K562 (cell line): ENCODE data around the gene LRP1B. TPM values are rescaled to one million over a fixed set of nuclear protein-coding genes. Genes with fewer than 3 reads are reported as not detected.

Experiments used
- ATAC-seq: fragments of 200-7000 bp; cut with Tn5 transposase; 3 replicates; pipeline ENCODE4 v1.9.1; 2020; ENCODE audit warnings: moderate library complexity
- BruUV-seq: library from RNA; stranded (reverse); fragments of 400-500 nt; replicated peaks from 2 replicates; lab custom pipeline; 2021; lab: Mats Ljungman, UMichigan
- CTCF ChIA-PET: fragments of 300-600 bp; formaldehyde crosslinking; extraction: SDS; loops from one replicate; lab custom pipeline; 2021; ENCODE audit warnings: low intra/inter-chr PET ratio; lab: Yijun Ruan, JAX
- POLR2A ChIA-PET: fragments of 300-600, 350-650 bp; sonication (Branson Sonifier 250); formaldehyde crosslinking; extraction: SDS; loops from one replicate; lab custom pipeline; 2021; ENCODE audit warnings: antibody characterized with exemption, inconsistent platforms; lab: Yijun Ruan, JAX
- DNase-seq, 4 experiments: peaks; one replicate each; pipeline versions ENCODE4 v3.0.0 to v3.0.0-alpha.2; 2011 to 2018; ENCODE audit warnings: low spot score in 3 of 4, mixed read lengths in 3 of 4; ENCODE audit errors: extremely low read depth in 1 of 4
- FAIRE-seq: peaks from 2 replicates; lab custom pipeline; 2011; peaks lifted over from hg19 to GRCh38; lab: Jason Lieb, UNC
- H2AFZ ChIP-seq: 2 replicates; pipeline ENCODE4 v1.6.0; 2011; ENCODE audit warnings: low read depth, low read length, control low read depth, inconsistent platforms
- H3K27ac ChIP-seq: fragments of 200-600 bp; 3 replicates; pipeline ENCODE4 v1.8.0; 2011; ENCODE audit warnings: low read depth, mild to moderate bottlenecking, control low read depth, inconsistent platforms, low read length, moderate library complexity, mixed read lengths; ENCODE audit errors: extremely low read depth
- H3K27me3 ChIP-seq, 2 experiments: fragments of 300-600 bp in 1 of 2; 2 replicates in 1 of 2; 3 replicates in 1 of 2; pipeline versions ENCODE4 v1.6.0 to v1.8.0; 2011; ENCODE audit warnings: inconsistent platforms in 2 of 2, low read length in 2 of 2, mild to moderate bottlenecking in 1 of 2, mixed read lengths in 1 of 2, moderate library complexity in 1 of 2; ENCODE audit not compliant: control insufficient read depth in 2 of 2, insufficient read depth in 2 of 2
- H3K36me3 ChIP-seq: fragments of 300-600 bp; 3 replicates; pipeline ENCODE4 v1.8.0; 2011; ENCODE audit warnings: mild to moderate bottlenecking, low read length, inconsistent platforms; ENCODE audit not compliant: control insufficient read depth, insufficient read depth
- H3K4me1 ChIP-seq, 2 experiments: fragments of 200-600 bp in 1 of 2; replicated peaks in 1 of 2; 2 replicates in 1 of 2; 3 replicates in 1 of 2; pipeline versions ENCODE4 v1.5.1 to v1.8.0; 2011; ENCODE audit warnings: inconsistent platforms in 2 of 2, low read length in 2 of 2, mild to moderate bottlenecking in 1 of 2, mixed read lengths in 1 of 2, moderate library complexity in 1 of 2; ENCODE audit not compliant: control insufficient read depth in 2 of 2, insufficient read depth in 2 of 2
- H3K4me2 ChIP-seq: 2 replicates; pipeline ENCODE4 v1.6.1; 2011; ENCODE audit warnings: low read length, control low read depth, inconsistent platforms, mixed read lengths; ENCODE audit not compliant: insufficient read depth
- H3K4me3 ChIP-seq: fragments of 200-600 bp; sonication (generic), shearing (Covaris generic); 2 replicates; pipeline ENCODE4 v1.5.1; 2016; ENCODE audit warnings: control low read depth, inconsistent platforms
- H3K79me2 ChIP-seq: fragments of 200-600 bp; 3 replicates; pipeline ENCODE4 v1.8.0; 2011; ENCODE audit warnings: low read length, inconsistent platforms; ENCODE audit not compliant: control insufficient read depth, insufficient read depth
- H3K9ac ChIP-seq, 2 experiments: 2 replicates each; pipeline versions ENCODE4 v1.6.0 to v1.6.1; 2011; ENCODE audit warnings: low read depth in 2 of 2, low read length in 2 of 2, control low read depth in 1 of 2, inconsistent platforms in 1 of 2, mild to moderate bottlenecking in 1 of 2, mixed read lengths in 1 of 2; ENCODE audit not compliant: insufficient read depth in 1 of 2
- H3K9me1 ChIP-seq: one replicate; pipeline ENCODE4 v1.6.0; 2011; ENCODE audit warnings: inconsistent platforms, mild to moderate bottlenecking, low read length, moderate library complexity; ENCODE audit not compliant: control insufficient read depth, insufficient read depth
- H3K9me3 ChIP-seq: replicated peaks from 2 replicates; pipeline ENCODE4 v1.5.1; 2011; ENCODE audit warnings: low read depth, low read length, inconsistent platforms; ENCODE audit not compliant: control insufficient read depth, insufficient read depth
- H4K20me1 ChIP-seq: replicated peaks from 2 replicates; pipeline ENCODE4 v1.6.1; 2011; ENCODE audit warnings: low read length, inconsistent platforms, mixed read lengths; ENCODE audit not compliant: control insufficient read depth, insufficient read depth
- BCOR ChIP-seq: fragments of 450-650 bp; IDR thresholded peaks from 2 replicates; pipeline ENCODE4 v1.6.1; 2016
- COPS2 ChIP-seq: fragments of 450-650 bp; conservative IDR thresholded peaks from 2 replicates; pipeline ENCODE4 v1.6.1; 2016; ENCODE audit warnings: mild to moderate bottlenecking, moderate library complexity
- E2F3 ChIP-seq: fragments of 250-450 bp; sonication (Bioruptor Pico); IDR thresholded peaks from 2 replicates; pipeline ENCODE4 v1.4.0; 2020; ENCODE audit warnings: mild to moderate bottlenecking
- GTF3C2 ChIP-seq: IDR thresholded peaks from 3 replicates; pipeline ENCODE4 v1.6.1; 2011; ENCODE audit warnings: borderline replicate concordance, mild to moderate bottlenecking, moderate library complexity; ENCODE audit not compliant: insufficient read length; ENCODE audit errors: extremely low read depth
- KLF6 ChIP-seq: fragments of 250-450 bp; sonication (Bioruptor Pico); IDR thresholded peaks from 2 replicates; pipeline ENCODE4 v1.4.0; 2020; ENCODE audit warnings: mild to moderate bottlenecking, moderate library complexity, borderline replicate concordance
- MXI1 ChIP-seq: IDR thresholded peaks from 2 replicates; pipeline ENCODE4 v1.6.1; 2011; ENCODE audit warnings: low read depth, mild to moderate bottlenecking, improper control_type of control experiment, low read length
- NR2C2 ChIP-seq, 2 experiments: fragments of 200-800 bp in 1 of 2; sonication (Bioruptor generic) in 1 of 2; sonication (generic) in 1 of 2; formaldehyde crosslinking in 1 of 2; IDR thresholded peaks; 2 replicates each; pipeline versions ENCODE4 v1.6.1 to v1.8.0; 2016 to 2022; ENCODE audit warnings: mild to moderate bottlenecking in 1 of 2, missing compliant biosample characterization in 1 of 2, missing genetic modification characterization in 1 of 2, missing genetic modification reagents in 1 of 2
- RBBP5 ChIP-seq: fragments of 200-600 bp; sonication (generic); IDR thresholded peaks from 2 replicates; pipeline ENCODE4 v1.6.1; 2012; ENCODE audit warnings: borderline replicate concordance, mild to moderate bottlenecking, low read length, control low read depth, inconsistent platforms; ENCODE audit not compliant: insufficient read depth, poor library complexity, severe bottlenecking
- RBFOX2 ChIP-seq: fragments of 200-400 bp; formaldehyde crosslinking; IDR thresholded peaks from 2 replicates; pipeline ENCODE4 v1.6.1; 2017; ENCODE audit warnings: low read depth, mild to moderate bottlenecking, low read length, moderate library complexity
- RBM34 ChIP-seq: fragments of 200-400 bp; formaldehyde crosslinking; IDR thresholded peaks from 2 replicates; pipeline ENCODE4 v1.6.1; 2018; ENCODE audit warnings: low read length, borderline replicate concordance; ENCODE audit not compliant: insufficient read depth
- TCF3 ChIP-seq: sonication (generic); formaldehyde crosslinking; IDR thresholded peaks from 2 replicates; pipeline ENCODE4 v1.4.0; 2020; ENCODE audit warnings: mild to moderate bottlenecking, missing genetic modification reagents
- TSHZ1 ChIP-seq: fragments of 250-450 bp; sonication (Bioruptor Pico); IDR thresholded peaks from 2 replicates; pipeline ENCODE4 v1.4.0; 2020; ENCODE audit warnings: mild to moderate bottlenecking, moderate library complexity
- ZNF146 ChIP-seq: IDR thresholded peaks from one replicate; pipeline ENCODE4 v1.6.1; 2018; ENCODE audit warnings: missing compliant biosample characterization; ENCODE audit not compliant: unreplicated experiment
- WGBS: fragments of 100-300 bp; shearing (Covaris generic); methylation state at CpG from one replicate; pipeline ENCODE4 v1.1.6; 2016; ENCODE audit warnings: low coverage, mixed read lengths; ENCODE audit not compliant: insufficient coverage; ENCODE audit errors: missing lambda C conversion rate; 5-methylcytosine and 5-hydroxymethylcytosine counted together
- in situ Hi-C: fragments of 300-500 bp; cut with MboI; formaldehyde crosslinking; loops from 4 replicates; pipeline ENCODE4 v1.15.0; 2018; ENCODE audit warnings: inconsistent platforms, mixed read lengths
- intact Hi-C: fragments of 100-400 bp; cut with micrococcal nuclease; formaldehyde crosslinking; loops from 2 replicates; pipeline ENCODE4 v1.14.2; 2022
- polyA plus RNA-seq, 8 experiments: library from polyadenylated mRNA; depleted of rRNA in 4 of 8; stranded (reverse) in 5 of 8; unstranded in 3 of 8; fragments of >200 nt; fragmentation: Nextera tagmentation in 2 of 8; fragmentation: Illumina TruSeq in 1 of 8; extraction: Ambion mirVana in 2 of 8; extraction: Trizol in 1 of 8; gene quantifications; 2 replicates each; pipeline versions ENCODE4 v1.2.1 to v1.2.3, GENCODE V29; 2011 to 2014; ENCODE audit warnings: inconsistent platforms in 1 of 8, missing spikeins in 1 of 8
- total RNA-seq, 7 experiments: library from RNA; depleted of rRNA in 6 of 7; stranded (reverse); fragments of >200 nt in 6 of 7; fragmentation: Illumina TruSeq in 2 of 7; extraction: Trizol in 2 of 7; gene quantifications; 2 replicates each; pipeline versions ENCODE4 v1.2.1 to v1.2.3, GENCODE V29; 2011 to 2021; ENCODE audit warnings: low replicate concordance in 1 of 7
- TF ChIP-seq, protein P1 (sequence below): sonication (generic); formaldehyde crosslinking; IDR thresholded peaks from 2 replicates; pipeline ENCODE4 v1.8.0; 2022; ENCODE audit warnings: mild to moderate bottlenecking, missing genetic modification reagents

LRP1B gene
- total and polyA plus RNA-seq, 9 of the 15 experiments (the other 6 are each of a cell fraction or from before 2014, with no cell fraction given): not detected

DNA sequence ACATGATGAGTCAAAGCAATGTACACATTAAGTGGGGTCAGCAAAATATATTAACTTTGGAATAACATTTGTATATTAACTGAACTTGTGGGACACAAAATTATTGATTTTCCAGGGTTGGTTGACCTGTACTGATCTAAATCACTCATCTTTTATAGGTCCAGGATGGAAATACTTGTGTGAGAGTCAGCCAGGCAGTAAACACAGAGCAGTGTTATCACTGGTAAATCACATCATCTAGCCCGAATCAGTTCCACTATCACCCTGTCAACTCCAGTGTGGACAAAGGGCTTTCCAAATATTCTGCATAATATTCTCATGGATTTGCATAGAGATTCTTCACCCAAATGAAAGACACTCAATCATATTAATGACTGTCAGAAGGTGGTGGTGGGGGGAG lies 295.7 kb downstream of the LRP1B start:
- Histone ChIP-seq H4K20me1 (no peaks in the 10 kb centered on the region), H3K4me3 (no peak overlapping the region), H3K36me3 (no peaks in the 10 kb centered on the region)
- CTCF ChIA-PET: no interaction called here
- no peak for ATAC-seq
- 0% methylated on average over 1 of the region's 1 CpG for WGBS
- no peak for TF ChIP-seq ZNF146
- no peak for TF ChIP-seq MXI1
- TF ChIP-seq KLF6 (CRISPR knock-in tag): no peak
- no peak for TF ChIP-seq TCF3 (CRISPR knock-in tag)
- no peak for TF ChIP-seq RBBP5
- TF ChIP-seq TSHZ1 (CRISPR knock-in tag): no peak
- no peak for TF ChIP-seq GTF3C2
- no peak for TF ChIP-seq RBM34
- TF ChIP-seq, protein P1, sequence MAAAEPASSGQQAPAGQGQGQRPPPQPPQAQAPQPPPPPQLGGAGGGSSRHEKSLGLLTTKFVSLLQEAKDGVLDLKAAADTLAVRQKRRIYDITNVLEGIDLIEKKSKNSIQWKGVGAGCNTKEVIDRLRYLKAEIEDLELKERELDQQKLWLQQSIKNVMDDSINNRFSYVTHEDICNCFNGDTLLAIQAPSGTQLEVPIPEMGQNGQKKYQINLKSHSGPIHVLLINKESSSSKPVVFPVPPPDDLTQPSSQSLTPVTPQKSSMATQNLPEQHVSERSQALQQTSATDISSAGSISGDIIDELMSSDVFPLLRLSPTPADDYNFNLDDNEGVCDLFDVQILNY (CRISPR knock-in tag): no peak
- no peak for TF ChIP-seq NR2C2 (CRISPR knock-in tag; IDR thresholded peaks at IDR 0.05)
- no peak for TF ChIP-seq NR2C2 (tag; IDR thresholded peaks at IDR 0.05)
- TF ChIP-seq E2F3 (CRISPR knock-in tag): no peak
- no peak for TF ChIP-seq RBFOX2
- no peak for TF ChIP-seq COPS2
- no peak for TF ChIP-seq BCOR
- TF ChIP-seq, all 486 proteins: peak for 0
- DNase-seq (no peak), FAIRE-seq (no peak)
- no peaks in the 10 kb centered on the region for H3K27me3 ChIP-seq
- no peaks in the 10 kb centered on the region for H3K79me2 ChIP-seq
- H2AFZ ChIP-seq: no peak overlapping the region
- POLR2A ChIA-PET: no interaction called here
- in situ Hi-C loops: no loop called here
- H3K9me1 ChIP-seq: no peaks in the 10 kb centered on the region
- no TSS peak for BruUV-seq
- H3K9ac ChIP-seq: no peak overlapping the region
- intact Hi-C loops: no loop called here
- no peaks in the 10 kb centered on the region for H3K4me1 ChIP-seq
- no peak overlapping the region for H3K27ac ChIP-seq
- H3K9me3 ChIP-seq: no peaks in the 10 kb centered on the region
- H3K4me2 ChIP-seq: no peak overlapping the region
